NB4 (cell line): ENCODE measurements around the gene ZNF222.

Source experiments
- CTCF ChIP-seq: IDR thresholded peaks from one replicate; pipeline ENCODE4 v1.5.1; 2012; ENCODE audit warnings: low read depth, low read length
- MAX ChIP-seq: IDR thresholded peaks from 2 replicates; pipeline ENCODE4 v1.6.1; 2011; ENCODE audit warnings: low read depth, low read length
- MYC ChIP-seq: IDR thresholded peaks from 2 replicates; pipeline ENCODE4 v1.6.1; 2011; ENCODE audit warnings: low read depth, low read length

DNA sequence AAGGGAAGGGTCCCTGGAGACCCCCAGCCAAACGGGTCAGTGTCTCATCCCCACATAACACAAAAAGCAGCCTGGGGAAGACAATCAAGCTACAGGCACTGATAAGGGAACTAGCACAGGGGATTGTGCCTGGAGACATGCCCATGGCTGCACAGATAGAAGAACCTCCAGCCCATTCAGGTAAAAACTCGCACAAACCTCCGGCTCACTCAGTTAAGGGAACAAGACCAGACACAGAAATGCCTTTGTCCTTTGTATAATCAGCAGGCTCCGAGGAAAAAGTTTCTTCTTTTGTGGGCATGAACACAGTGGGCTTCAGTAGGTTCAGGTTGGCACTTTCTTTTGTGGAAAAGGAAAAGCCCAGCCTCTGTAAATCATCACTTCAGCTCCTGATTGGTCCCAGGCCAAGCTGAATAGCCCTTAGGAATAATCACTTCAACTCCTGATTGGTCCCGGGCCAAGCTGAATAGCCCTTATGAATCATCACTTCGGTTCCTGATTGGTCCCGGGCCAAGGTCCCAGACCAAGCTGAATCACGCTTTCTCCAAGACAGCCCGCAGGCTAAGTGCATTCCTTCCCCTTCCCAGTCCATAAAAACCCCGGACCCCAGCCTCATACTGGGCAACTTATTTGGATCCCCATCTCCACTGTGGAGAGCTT is 27.4 kb upstream of the ZNF222 start:
- TF ChIP-seq CTCF (no peak), MAX (no peak), MYC (no peak)
